H1 (cell line): ENCODE measurements around the gene ICA1. TPM values are rescaled to one million over a fixed set of nuclear protein-coding genes. Genes with fewer than 3 reads are reported as not detected.

Source experiments
- CHD1 ChIP-seq: IDR thresholded peaks from 2 replicates; pipeline ENCODE4 v1.6.1; 2012; ENCODE audit warnings: low read depth, low read length, improper control_type of control experiment
- CTBP2 ChIP-seq: IDR thresholded peaks from 2 replicates; pipeline ENCODE4 v1.7.0; 2011; ENCODE audit warnings: borderline replicate concordance, mild to moderate bottlenecking, moderate library complexity, mixed read lengths, low read length; ENCODE audit not compliant: insufficient read depth, insufficient read length
- GABPA ChIP-seq: IDR thresholded peaks from 2 replicates; pipeline ENCODE4 v1.6.1; 2011; ENCODE audit warnings: mild to moderate bottlenecking, low read length, moderate library complexity, borderline replicate concordance; ENCODE audit not compliant: insufficient read depth
- HDAC2 ChIP-seq, 2 experiments: fragments of 300-600 bp in 1 of 2; sonication (generic) in 1 of 2; IDR thresholded peaks; 2 replicates each; pipeline ENCODE4 v1.6.1; 2011 to 2012; ENCODE audit warnings: low read depth in 2 of 2, low read length in 2 of 2, mild to moderate bottlenecking in 2 of 2, moderate library complexity in 2 of 2, borderline replicate concordance in 1 of 2, inconsistent platforms in 1 of 2
- RAD21 ChIP-seq, 2 experiments: IDR thresholded peaks in 1 of 2; conservative IDR thresholded peaks in 1 of 2; 2 replicates each; pipeline ENCODE4 v1.6.1; 2011; ENCODE audit warnings: low read depth in 2 of 2, low read length in 2 of 2, improper control_type of control experiment in 1 of 2, inconsistent platforms in 1 of 2, mild to moderate bottlenecking in 1 of 2, moderate library complexity in 1 of 2
- RXRA ChIP-seq: IDR thresholded peaks from 2 replicates; pipeline ENCODE4 v1.6.1; 2011; ENCODE audit warnings: low read depth, mild to moderate bottlenecking, low read length, moderate library complexity; ENCODE audit not compliant: insufficient read depth
- polyA plus RNA-seq, 7 experiments: library from polyadenylated mRNA; depleted of rRNA in 3 of 7; stranded (reverse) in 5 of 7; unstranded in 2 of 7; fragments of >200 nt in 5 of 7; fragments of 200-250 nt in 2 of 7; gene quantifications; 1 replicate in 5 of 7; 2 replicates in 1 of 7; 4 replicates in 1 of 7; pipeline versions ENCODE4 v1.2.1 to v1.2.3, GENCODE V29; 2011 to 2013; ENCODE audit warnings: missing spikeins in 2 of 7, mixed read lengths in 2 of 7
- total RNA-seq: library from RNA; stranded (reverse); fragmentation: NEBNext Ultra II Directional; extraction: Animal tissue kit (Norgen Biotek cat#: 25700); gene quantifications from 2 replicates; pipeline ENCODE4 v1.2.1, GENCODE V29; 2021

Gene ICA1
- total and polyA plus RNA-seq, 2 of the 8 experiments (the other 6 are each of a cell fraction or from before 2014, with no cell fraction given): 14.9 to 37.1 TPM

DNA sequence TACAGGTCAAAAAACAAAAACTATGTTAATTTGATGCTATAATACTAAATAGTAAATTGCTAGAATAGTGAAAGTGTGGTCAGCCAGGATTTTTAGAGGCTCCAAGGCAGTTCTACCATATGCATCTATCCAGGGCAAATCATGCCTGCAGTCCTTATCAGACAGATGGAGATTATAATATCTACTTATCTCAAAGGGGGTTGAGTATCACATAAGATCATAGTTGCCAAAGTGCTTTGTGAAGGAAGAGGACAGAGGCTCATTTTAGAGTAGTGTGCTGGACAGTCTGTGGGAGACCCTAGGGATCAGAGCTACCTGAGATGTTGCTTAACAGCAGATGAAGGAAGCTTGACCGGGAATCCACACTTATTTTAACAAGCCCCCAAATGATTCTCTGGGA is 3.2 kb downstream of the ICA1 start (continued):
- TF ChIP-seq RAD21 (IDR thresholded peaks at IDR 0.05 in 1 of 2, conservative IDR thresholded peaks at IDR 0.05 in 1 of 2; ENCODE audit: low read depth in 2 of 2, low read length in 2 of 2): no peak
- no peak for TF ChIP-seq GABPA
- no peak for TF ChIP-seq CHD1
- no peak for TF ChIP-seq CTBP2
- TF ChIP-seq HDAC2 (IDR thresholded peaks at IDR 0.05; ENCODE audit: borderline replicate concordance in 1 of 2, low read depth in 2 of 2, low read length in 2 of 2): no peak
- no peak for TF ChIP-seq RXRA
